ENCODE measurements around the gene FBXO15. TPM values are rescaled to one million over a fixed set of nuclear protein-coding genes. Genes with fewer than 3 reads are reported as not detected.
A peak's percentile ranks its signal among the peaks of the same experiment; 100 is the strongest.

Gene FBXO15
- total RNA-seq, 4 donors from 2014 or later, result 0.13 to 0.32 (median 0.19) TPM; not detected in 1

DNA sequence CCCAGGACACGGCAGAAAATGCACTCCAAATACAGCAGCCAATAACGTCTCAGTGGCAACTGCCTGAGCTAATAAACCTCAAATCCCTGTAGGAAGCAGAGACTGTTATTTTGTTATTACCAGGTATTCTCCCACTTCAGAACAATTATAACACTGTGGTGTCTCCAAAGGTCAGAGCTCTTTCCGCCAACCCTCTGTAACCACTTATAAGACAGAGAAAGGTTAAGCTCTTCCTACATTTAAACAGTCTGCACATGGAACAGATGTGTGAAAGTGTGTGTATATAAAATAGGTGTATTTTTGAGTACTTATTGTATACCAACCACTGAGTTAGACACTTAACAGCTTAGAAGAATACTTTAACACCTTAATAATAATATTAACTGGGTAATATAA is 64.1 kb downstream of the FBXO15 start:
- Histone ChIP-seq H3K4me3 (no peak overlapping the region), H3K27ac (no peak overlapping the region), H3K36me3 (no peaks in the 10 kb centered on the region), H3K9me3 (no peaks in the 10 kb centered on the region), H3K4me1 (no peaks in the 10 kb centered on the region), H3K27me3 (no peaks in the 10 kb centered on the region)
- no peak for TF ChIP-seq POLR2A (IDR thresholded peaks at IDR 0.05)
- TF ChIP-seq, protein P1, sequence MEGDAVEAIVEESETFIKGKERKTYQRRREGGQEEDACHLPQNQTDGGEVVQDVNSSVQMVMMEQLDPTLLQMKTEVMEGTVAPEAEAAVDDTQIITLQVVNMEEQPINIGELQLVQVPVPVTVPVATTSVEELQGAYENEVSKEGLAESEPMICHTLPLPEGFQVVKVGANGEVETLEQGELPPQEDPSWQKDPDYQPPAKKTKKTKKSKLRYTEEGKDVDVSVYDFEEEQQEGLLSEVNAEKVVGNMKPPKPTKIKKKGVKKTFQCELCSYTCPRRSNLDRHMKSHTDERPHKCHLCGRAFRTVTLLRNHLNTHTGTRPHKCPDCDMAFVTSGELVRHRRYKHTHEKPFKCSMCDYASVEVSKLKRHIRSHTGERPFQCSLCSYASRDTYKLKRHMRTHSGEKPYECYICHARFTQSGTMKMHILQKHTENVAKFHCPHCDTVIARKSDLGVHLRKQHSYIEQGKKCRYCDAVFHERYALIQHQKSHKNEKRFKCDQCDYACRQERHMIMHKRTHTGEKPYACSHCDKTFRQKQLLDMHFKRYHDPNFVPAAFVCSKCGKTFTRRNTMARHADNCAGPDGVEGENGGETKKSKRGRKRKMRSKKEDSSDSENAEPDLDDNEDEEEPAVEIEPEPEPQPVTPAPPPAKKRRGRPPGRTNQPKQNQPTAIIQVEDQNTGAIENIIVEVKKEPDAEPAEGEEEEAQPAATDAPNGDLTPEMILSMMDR (IDR thresholded peaks at IDR 0.05), result no peak
- 59 to 67% methylated on average over 3 of the region's 3 CpGs for WGBS, 2 donors
- DNase-seq, result no peak
- intact Hi-C loops (cut with DNase I), result no loop called here

DNA sequence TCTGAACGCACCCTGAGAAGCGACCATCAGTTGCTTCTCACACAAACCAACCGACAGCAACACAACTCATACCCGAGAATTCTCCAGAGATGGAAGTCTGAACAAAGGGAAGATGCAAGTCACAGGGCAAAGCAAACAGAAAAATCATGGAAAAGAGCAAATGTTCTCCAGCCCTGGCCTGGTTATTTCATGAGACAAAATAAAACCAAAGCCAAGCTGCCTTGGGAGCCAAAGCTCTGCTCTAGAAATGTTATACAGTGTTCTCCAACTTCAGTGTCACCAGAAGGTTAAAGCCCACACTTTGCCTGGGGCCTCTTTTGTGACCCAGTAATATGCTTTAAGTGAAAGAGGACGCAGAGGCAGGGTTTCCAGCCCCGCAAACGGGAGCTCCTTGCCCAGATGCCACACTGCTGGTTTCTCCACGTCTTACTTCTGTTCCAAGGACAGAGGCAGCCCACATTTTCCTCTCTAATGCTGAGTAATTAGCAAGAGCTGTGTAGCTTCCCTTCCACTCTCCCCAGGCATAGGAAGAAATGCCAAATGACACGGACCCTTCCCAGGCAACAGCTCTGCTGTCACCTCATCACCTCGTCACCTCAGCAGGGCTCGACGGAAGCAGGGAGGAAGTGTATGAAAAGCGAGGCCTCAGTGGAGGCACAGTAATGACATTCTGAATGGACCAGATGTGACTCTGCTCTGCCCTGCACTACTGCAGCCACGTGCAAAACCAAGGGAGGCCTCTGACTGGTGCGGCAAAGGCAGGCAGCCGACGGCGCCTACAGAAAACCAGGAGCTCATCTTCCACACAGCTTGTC is 64.7 kb downstream of the FBXO15 start:
- DNase-seq, result no peak
- 36 to 59% methylated on average over 12 to 13 of the region's 18 CpGs for WGBS, 2 donors
- no peaks in the 10 kb centered on the region for H3K4me1 ChIP-seq
- H3K4me3 ChIP-seq, result no peak overlapping the region
- H3K27ac ChIP-seq, result no peak overlapping the region
- TF ChIP-seq, protein P1 (IDR thresholded peaks at IDR 0.05), result no peak
- TF ChIP-seq POLR2A (IDR thresholded peaks at IDR 0.05), result no peak
- no peaks in the 10 kb centered on the region for H3K36me3 ChIP-seq
- no peaks in the 10 kb centered on the region for H3K27me3 ChIP-seq
- intact Hi-C loops (cut with DNase I), result no loop called here
- H3K9me3 ChIP-seq, result no peaks in the 10 kb centered on the region

DNA sequence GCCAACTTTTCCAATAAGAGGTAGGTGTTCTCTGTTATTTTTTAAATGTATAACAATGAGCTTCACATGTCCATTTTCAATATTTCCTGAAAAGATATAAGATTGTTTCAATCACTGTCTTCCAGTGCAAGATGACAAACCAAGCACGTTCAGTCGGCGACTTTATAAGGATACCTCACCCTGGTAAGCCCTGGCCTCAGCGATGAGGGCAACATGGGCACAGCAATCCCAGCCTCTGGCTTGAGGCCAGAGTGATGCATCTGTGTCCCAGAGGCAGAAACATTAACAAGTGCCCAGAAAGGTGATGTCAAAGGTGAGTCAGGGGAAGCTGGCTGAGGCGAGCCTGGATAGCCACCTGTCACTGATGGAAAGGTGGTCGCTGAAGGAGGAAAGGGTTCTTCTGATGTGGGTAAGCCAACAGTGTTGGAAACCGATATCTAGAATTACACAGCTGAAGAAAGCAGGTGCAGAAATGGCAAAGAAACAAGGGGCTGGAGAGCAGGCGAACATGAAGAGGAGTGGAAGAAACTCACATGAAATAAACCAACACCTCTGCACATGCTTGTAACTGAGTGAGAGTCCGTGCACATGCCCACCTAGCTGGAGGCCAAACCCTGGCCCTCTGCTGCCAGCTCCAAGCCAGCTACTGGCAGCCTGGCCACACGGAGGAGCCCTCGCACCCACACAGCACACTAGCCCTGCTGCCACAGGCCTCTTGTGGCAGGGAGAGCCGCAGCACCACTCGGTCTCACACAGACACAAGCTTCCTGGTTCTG is 65.5 kb downstream of the FBXO15 start:
- Histone ChIP-seq H3K27ac (no peak overlapping the region), H3K27me3 (no peaks in the 10 kb centered on the region), H3K36me3 (no peaks in the 10 kb centered on the region), H3K4me3 (no peak overlapping the region), H3K9me3 (no peaks in the 10 kb centered on the region), H3K4me1 (no peaks in the 10 kb centered on the region)
- 63 to 67% methylated on average over 10 to 12 of the region's 13 CpGs for WGBS, 2 donors
- DNase-seq, result no peak
- intact Hi-C loops (cut with DNase I), result no loop called here
- no peak for TF ChIP-seq POLR2A (IDR thresholded peaks at IDR 0.05)
- TF ChIP-seq, protein P1 (IDR thresholded peaks at IDR 0.05), result peak in 4 of 6 experiments; percentile 11 to 32 (median 21)

- intact Hi-C loops (cut with DNase I), result no loop called here
- no peaks in the 10 kb centered on the region for H3K27me3 ChIP-seq
- TF ChIP-seq, protein P1 (IDR thresholded peaks at IDR 0.05), result no peak
- TF ChIP-seq POLR2A (IDR thresholded peaks at IDR 0.05), result no peak
- no peaks in the 10 kb centered on the region for H3K4me1 ChIP-seq
- H3K36me3 ChIP-seq, result no peaks in the 10 kb centered on the region
- H3K27ac ChIP-seq, result no peak overlapping the region
- no peaks in the 10 kb centered on the region for H3K9me3 ChIP-seq
- 80 to 88% methylated on average over 2 to 9 of the region's 9 CpGs for WGBS, 2 donors
- DNase-seq, result no peak
- no peak overlapping the region for H3K4me3 ChIP-seq
These were observed 69.4 kb downstream of the FBXO15 start for GRCh38 chr18:74078257-74078656.
